ENCODE data around the gene PRSS36.

Gene PRSS36

GRCh38 chr16:31128711-31129567 lies 20.9 kb downstream of the PRSS36 start:
- DNase-seq (ENCODE audit: low read depth in 2 of 3, low spot score in 1 of 3), result no peak

GRCh38 chr16:31127182-31127581 lies 22.7 kb downstream of the PRSS36 start:
- DNase-seq (ENCODE audit: low read depth in 2 of 3, low spot score in 1 of 3), result no peak

GRCh38 chr16:31125844-31126243 lies 24.0 kb downstream of the PRSS36 start:
- no peak for DNase-seq (ENCODE audit: low read depth in 2 of 3, low spot score in 1 of 3)

GRCh38 chr16:31120129-31120528 lies 29.7 kb downstream of the PRSS36 start:
- no peak for DNase-seq (ENCODE audit: low read depth in 2 of 3, low spot score in 1 of 3)

GRCh38 chr16:31118223-31119155 lies 31.4 kb downstream of the PRSS36 start:
- no peak for DNase-seq (ENCODE audit: low read depth in 2 of 3, low spot score in 1 of 3)

- peak; percentile 97 to 98 (median 97) for DNase-seq (ENCODE audit: low read depth in 2 of 3, low spot score in 1 of 3)
These were observed 32.3 kb downstream of the PRSS36 start, which contains the start of gene KAT8 for GRCh38 chr16:31117384-31118222. Gene KAT8, plus strand, starts transcription at chr16:31117664. Its CDS starts 18 bp downstream, at chr16:31117682.

GRCh38 chr16:31114468-31114867 lies 35.4 kb downstream of the PRSS36 start:
- no peak for DNase-seq (ENCODE audit: low read depth in 2 of 3, low spot score in 1 of 3)

- no peak for DNase-seq (ENCODE audit: low read depth in 2 of 3, low spot score in 1 of 3)
These were observed 36.4 kb downstream of the PRSS36 start for GRCh38 chr16:31113121-31114120.

GRCh38 chr16:31112711-31113110 lies 37.2 kb downstream of the PRSS36 start:
- DNase-seq (ENCODE audit: low read depth in 2 of 3, low spot score in 1 of 3), result no peak

GRCh38 chr16:31111881-31112466 lies 37.9 kb downstream of the PRSS36 start:
- DNase-seq (ENCODE audit: low read depth in 2 of 3, low spot score in 1 of 3), result no peak

- no peak for DNase-seq (ENCODE audit: low read depth in 2 of 3, low spot score in 1 of 3)
These were observed 39.5 kb downstream of the PRSS36 start for GRCh38 chr16:31110106-31111034.

- DNase-seq (ENCODE audit: low read depth in 2 of 3, low spot score in 1 of 3), result no peak
These were observed 40.2 kb downstream of the PRSS36 start for GRCh38 chr16:31109622-31110021.

GRCh38 chr16:31108794-31109558 lies 40.9 kb downstream of the PRSS36 start:
- DNase-seq (ENCODE audit: low read depth in 2 of 3, low spot score in 1 of 3), result no peak

- peak; percentile 62 to 80 (median 70) for DNase-seq (ENCODE audit: low read depth in 2 of 3, low spot score in 1 of 3)
These were observed 41.7 kb downstream of the PRSS36 start, which contains the start of gene BCKDK for GRCh38 chr16:31108035-31108793. Gene BCKDK, plus strand, starts transcription at chr16:31108386. Its CDS starts 838 bp downstream, at chr16:31109224.

- peak; percentile 30 to 56 (median 42) for DNase-seq (ENCODE audit: low read depth in 2 of 3, low spot score in 1 of 3)
These were observed 42.4 kb downstream of the PRSS36 start for GRCh38 chr16:31107465-31107867.
